Muscle of arm (tissue), 12 donors: ENCODE data around the gene ITGB1BP1. TPM values are rescaled to one million over a fixed set of nuclear protein-coding genes. Genes with fewer than 3 reads are reported as not detected.
A peak's percentile ranks its signal among the peaks of the same experiment; 100 is the strongest.

Experiments
- DNase-seq: peaks from one replicate; pipeline ENCODE4 v3.0.0-alpha.2; 2013
- polyA plus RNA-seq, 12 donors: library from polyadenylated mRNA; unstranded; fragments of 120-200 nt; gene quantifications; one replicate each; pipeline ENCODE4 v1.2.1, GENCODE V29; 2013; ENCODE audit not compliant: insufficient read length in 12 of 12

Gene ITGB1BP1
- polyA plus RNA-seq, 12 donors = 52.0 to 122 (median 98.7) TPM; not detected in 1

- DNase-seq = no peak
Measured at GRCh38 chr2:9430316-9431293, 7.3 kb upstream of the ITGB1BP1 start.

- no peak for DNase-seq
Measured at GRCh38 chr2:9428965-9429577, 5.7 kb upstream of the ITGB1BP1 start.

GRCh38 chr2:9424447-9425164, 1.3 kb upstream of the ITGB1BP1 start:
- no peak for DNase-seq

- DNase-seq = no peak
Measured at GRCh38 chr2:9423922-9424272, 569 bp upstream of the ITGB1BP1 start.

DNA sequence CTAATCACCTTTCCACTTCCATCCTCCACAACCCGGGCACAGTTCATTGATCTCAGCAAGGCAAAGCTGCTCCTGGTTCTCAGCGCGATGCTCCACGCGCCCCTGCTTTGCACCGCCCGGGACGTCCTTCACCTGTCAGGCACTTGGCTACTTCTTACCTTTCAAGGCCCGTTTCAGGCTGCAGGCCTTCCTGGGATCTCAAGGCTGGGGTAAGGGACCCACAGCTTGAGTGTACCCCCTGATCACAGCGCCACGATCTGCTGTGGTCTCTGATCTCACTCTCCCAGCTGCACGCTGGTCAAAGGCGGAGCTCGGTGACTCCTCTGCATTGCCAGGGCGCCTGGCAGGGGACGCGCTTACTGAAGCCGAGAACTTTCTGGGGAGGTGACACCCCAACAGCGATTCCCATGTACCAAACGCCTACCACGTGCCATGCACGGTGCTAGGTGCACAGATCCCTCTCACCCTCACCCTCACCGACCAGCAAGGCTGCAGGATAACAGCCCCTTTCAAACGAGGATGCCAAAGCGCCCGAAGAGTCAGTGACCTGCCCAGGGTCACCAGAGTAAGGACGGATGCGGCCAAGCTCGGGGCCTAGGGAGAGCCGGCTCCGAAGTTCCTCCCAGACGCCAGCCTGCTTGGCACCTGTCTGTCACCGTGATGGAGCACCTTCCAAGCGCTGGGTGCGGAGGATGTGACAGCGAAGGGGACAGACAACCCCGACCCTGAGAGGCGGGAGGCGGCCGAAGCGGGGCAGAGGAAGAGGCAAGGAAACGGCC, 818 bp downstream of the ITGB1BP1 start:
- peak; percentile 38 for DNase-seq

DNA sequence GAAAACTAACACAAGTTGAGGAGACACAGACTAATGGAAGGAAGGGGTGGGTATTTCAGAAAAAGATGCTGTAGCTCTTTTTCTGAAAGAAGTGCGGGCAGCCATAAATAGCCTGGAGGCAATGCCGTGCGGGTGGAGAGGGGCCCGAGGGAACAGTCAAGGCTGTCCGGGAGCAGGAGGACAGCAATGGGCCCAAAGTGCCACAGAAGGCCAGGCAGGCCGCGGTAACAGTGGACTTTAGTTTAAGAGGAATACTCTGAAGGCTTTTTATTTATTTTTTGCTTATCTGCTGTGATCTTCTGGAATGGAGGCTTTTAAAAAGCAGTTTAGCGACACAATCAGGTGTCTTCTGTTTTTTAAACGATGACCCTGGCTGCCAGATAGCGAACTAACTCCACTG, 2.8 kb downstream of the ITGB1BP1 start:
- no peak for DNase-seq

DNA sequence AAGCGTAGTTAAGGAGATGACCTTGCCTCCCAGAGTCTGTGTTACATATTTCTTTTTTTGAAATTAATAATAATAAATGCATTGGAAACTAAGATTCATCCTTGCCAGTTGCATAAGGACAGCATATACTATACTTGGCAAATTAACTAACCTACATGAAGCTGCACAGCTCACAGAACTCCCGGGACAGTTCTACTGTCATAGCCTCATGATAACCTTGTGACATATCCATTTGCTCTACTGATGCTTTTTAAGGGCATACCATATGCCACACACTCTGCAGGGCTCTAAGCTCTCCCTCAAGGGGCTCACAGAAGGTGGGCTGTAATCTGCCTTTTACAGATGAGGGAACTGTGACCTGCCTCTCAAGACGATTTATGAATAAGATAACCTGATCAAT, 3.8 kb downstream of the ITGB1BP1 start:
- DNase-seq = no peak

DNA sequence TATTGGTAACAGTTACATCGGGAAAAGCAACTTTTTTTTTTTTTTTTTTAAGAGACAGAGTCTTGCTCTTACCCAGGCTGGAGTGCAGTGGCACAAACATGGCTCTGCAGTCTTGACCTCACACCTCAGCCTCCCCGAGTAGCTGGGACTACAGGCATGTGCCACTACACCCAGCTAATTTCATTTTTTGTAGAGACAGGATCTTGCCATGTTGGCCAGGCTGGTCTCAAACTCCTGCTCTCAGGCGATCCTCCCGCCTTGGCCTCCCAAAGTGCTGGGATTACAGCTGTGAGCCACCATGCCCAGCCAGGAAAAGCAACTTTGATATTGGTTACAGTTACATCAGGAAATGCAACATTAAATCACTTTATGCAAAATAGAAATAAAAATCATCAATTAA, 4.6 kb downstream of the ITGB1BP1 start:
- no peak for DNase-seq

- no peak for DNase-seq
Measured at GRCh38 chr2:9417725-9418124, 5.6 kb downstream of the ITGB1BP1 start.

DNA sequence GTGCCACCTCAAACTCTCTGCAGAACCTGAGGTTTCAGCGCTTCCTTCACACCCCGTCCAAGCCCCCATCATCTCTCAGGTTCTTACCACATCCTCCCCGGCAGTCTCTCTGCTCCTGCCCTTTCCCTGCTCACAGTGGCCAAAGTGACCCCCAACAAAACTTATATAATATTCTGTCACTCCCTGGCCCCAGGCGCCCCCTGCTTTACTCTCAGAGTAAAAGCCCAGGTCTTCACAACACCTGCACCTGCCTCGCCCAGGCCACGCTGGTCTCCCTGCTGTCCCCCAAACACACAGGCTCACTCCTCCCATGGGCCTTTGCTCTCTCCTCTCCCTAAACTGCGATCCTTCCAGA, 6.4 kb downstream of the ITGB1BP1 start:
- no peak for DNase-seq

- no peak for DNase-seq
Measured at GRCh38 chr2:9416267-9416961, 6.9 kb downstream of the ITGB1BP1 start.

DNA sequence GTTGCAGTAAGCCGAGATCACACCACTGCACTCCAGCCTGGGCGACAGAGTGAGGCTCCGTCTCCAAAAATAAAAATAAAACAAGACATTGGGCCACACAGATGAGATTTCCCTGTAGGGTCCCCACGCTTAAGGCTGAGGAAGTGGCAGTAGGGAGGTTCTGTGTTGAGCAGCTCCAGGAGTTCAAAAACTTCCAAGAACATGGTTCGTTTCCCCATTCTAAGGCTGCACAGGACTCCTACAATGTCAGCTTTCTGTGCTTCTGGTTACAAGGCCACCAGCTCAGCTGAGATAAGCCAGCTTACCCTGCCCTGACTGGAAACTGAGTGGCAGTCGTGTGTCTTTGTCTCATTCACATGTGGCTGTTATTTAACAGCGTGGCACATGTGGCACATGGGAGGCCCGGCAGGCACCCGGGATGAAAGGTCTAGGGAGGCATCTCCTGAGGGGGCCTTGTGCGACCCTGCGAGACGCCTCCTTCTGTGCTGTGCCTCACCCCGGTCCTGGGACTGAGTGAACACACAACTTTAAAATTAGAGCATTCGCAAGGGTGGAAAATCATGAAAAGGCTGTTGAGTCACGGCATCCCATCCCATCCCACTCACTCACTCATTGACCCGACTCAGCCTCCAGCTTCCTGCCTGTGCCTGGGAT, 7.7 kb downstream of the ITGB1BP1 start:
- no peak for DNase-seq

DNA sequence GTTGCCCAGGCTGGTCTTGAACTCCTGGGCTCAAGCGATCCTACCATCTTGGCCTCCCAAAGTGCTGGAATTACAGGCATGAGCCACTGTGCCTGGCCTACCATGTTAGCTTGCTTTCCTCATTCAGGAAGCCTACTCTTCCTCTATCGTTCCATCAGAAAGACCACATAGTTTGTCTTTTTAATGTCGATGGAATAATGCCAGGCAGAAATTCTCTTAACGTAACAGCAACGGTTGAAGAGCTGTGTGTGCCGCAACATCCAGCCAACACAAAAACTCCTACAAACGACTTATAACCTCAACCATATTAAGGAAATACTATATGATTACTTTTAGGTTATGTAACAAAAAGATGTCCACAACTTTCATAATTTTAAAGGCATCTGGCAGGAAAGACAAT, 10.5 kb downstream of the ITGB1BP1 start:
- no peak for DNase-seq

- DNase-seq = no peak
Measured at GRCh38 chr2:9410108-9410507, 13.2 kb downstream of the ITGB1BP1 start.

GRCh38 chr2:9408641-9409151, 14.6 kb downstream of the ITGB1BP1 start:
- no peak for DNase-seq

DNA sequence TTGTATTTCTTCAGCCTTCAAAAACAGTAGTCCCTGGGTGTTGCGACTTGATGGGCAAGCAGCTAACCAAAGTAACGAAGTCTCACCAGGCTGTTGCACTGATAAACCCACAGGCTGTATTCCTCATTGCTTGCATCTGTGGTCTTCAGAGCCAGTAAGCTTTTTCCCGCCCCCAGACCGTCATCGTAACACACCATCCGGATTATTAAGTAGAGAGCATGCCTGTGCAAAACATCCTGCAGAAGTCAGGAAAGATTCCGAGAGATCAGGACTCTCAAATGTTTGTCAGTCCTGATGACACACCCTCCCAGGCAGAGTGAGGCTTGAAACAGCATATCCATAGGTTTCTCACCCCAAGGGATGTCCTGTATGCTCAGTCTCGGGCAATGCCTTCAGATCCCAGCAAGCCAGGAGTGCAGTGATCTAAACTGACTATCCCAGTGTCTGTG, 15.9 kb downstream of the ITGB1BP1 start:
- DNase-seq = no peak

GRCh38 chr2:9406529-9407362, 16.6 kb downstream of the ITGB1BP1 start:
- DNase-seq = no peak

GRCh38 chr2:9405636-9406035, 17.7 kb downstream of the ITGB1BP1 start:
- no peak for DNase-seq

DNA sequence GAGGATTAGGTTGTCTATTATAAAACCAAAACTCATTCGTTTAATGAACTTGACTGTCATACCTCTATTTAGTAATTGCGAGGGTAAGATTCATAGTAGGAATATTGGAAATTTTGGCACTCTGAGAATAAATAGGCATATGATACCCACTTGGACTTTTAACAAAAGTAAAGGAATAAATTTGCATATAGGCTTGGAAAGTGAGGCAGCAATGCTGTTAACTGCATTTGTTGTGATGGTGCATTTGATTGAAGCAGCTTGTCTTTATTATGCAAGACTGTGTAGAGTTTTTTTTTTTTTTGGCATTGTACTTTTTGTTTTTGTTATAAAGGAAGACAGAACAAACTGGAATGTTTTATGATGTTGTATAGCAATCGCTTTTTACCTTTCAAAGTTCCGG, 18.9 kb downstream of the ITGB1BP1 start:
- no peak for DNase-seq
